Gastroesophageal sphincter (tissue), 4 donors: ENCODE data around the gene CALY. TPM values are rescaled to one million over a fixed set of nuclear protein-coding genes. Genes with fewer than 3 reads are reported as not detected.
A peak's percentile ranks its signal among the peaks of the same experiment; 100 is the strongest.

Experiments used
- ATAC-seq: fragments of 150-250 bp; one replicate; pipeline ENCODE4 v1.9.1; 2016; ENCODE audit warnings: mild to moderate bottlenecking, moderate library complexity
- H3K27ac ChIP-seq, 4 donors: fragments of 200-600 bp; sonication (generic) in 3 of 4; 1 replicate in 3 of 4; 2 replicates in 1 of 4; pipeline ENCODE4 v1.5.1; 2016 to 2019
- H3K27me3 ChIP-seq: fragments of 200-600 bp; sonication (generic); one replicate; pipeline ENCODE4 v1.5.1; 2019
- H3K36me3 ChIP-seq, 2 donors: fragments of 200-600 bp; sonication (generic); one replicate each; pipeline ENCODE4 v1.5.1; 2019; ENCODE audit warnings: control low read depth in 1 of 2
- H3K4me1 ChIP-seq, 3 donors: fragments of 200-600 bp; sonication (generic); 1 replicate in 2 of 3; 2 replicates in 1 of 3; pipeline ENCODE4 v1.5.1; 2016 to 2019; ENCODE audit warnings: control low read depth in 2 of 3
- H3K4me3 ChIP-seq, 2 donors: fragments of 200-600 bp; sonication (generic); one replicate each; pipeline ENCODE4 v1.5.1; 2019; ENCODE audit warnings: mild to moderate bottlenecking in 1 of 2, moderate library complexity in 1 of 2
- H3K9me3 ChIP-seq, 3 donors: fragments of 200-600 bp; sonication (generic); one replicate each; pipeline ENCODE4 v1.5.1; 2017 to 2019; ENCODE audit warnings: control low read depth in 2 of 3
- CTCF ChIP-seq, 4 experiments: fragments of 200-600 bp in 2 of 4; fragments of 450-650 bp in 2 of 4; sonication (generic) in 1 of 4; IDR thresholded peaks; one replicate each; pipeline ENCODE4 v1.5.1; 2017 to 2019; ENCODE audit warnings: antibody characterized with exemption in 4 of 4, mild to moderate bottlenecking in 2 of 4, moderate library complexity in 2 of 4
- EP300 ChIP-seq: sonication (generic); formaldehyde crosslinking; IDR thresholded peaks from one replicate; pipeline ENCODE4 v1.6.1; 2017; ENCODE audit warnings: antibody characterized with exemption, mild to moderate bottlenecking
- POLR2A ChIP-seq, 2 donors: fragments of 450-650 bp; IDR thresholded peaks; one replicate each; pipeline ENCODE4 v1.6.1; 2017; ENCODE audit warnings: antibody characterized with exemption in 2 of 2, mild to moderate bottlenecking in 2 of 2, moderate library complexity in 1 of 2
- POLR2AphosphoS5 ChIP-seq: sonication (generic); formaldehyde crosslinking; IDR thresholded peaks from one replicate; pipeline ENCODE4 v1.6.1; 2017; ENCODE audit warnings: antibody characterized with exemption
- WGBS, 2 donors: methylation state at CpG; one replicate each; pipeline ENCODE4 v1.1.5; 2018; ENCODE audit warnings: low coverage in 1 of 2; 5-methylcytosine and 5-hydroxymethylcytosine counted together
- total RNA-seq, 4 donors: library from RNA; depleted of rRNA; stranded (reverse); fragments of >200 nt; gene quantifications; one replicate each; pipeline ENCODE4 v1.1.0, GENCODE V29; 2016

CALY gene
- total RNA-seq, 4 donors from 2014 or later, result 0.47 to 1.5 (median 1.5) TPM; not detected in 1

GRCh38 chr10:133318494-133319127 is 18.1 kb downstream of the CALY start:
- Histone ChIP-seq H3K4me1 (peaks cover 0 to 12% (median 3%) of the 10 kb centered on the region in 3 donors), H3K27ac (no peak overlapping the region), H3K4me3 (peak overlapping the region in 1 of 2 donors; percentile 40), H3K27me3 (peaks cover 31% of the 10 kb centered on the region), H3K9me3 (no peaks in the 10 kb centered on the region), H3K36me3 (no peaks in the 10 kb centered on the region)
- ATAC-seq, result peak; percentile 84
- 20 to 87% methylated on average over 5 to 20 of the region's 51 CpGs for WGBS, 2 donors
- TF ChIP-seq CTCF (IDR thresholded peaks at IDR 0.05), result peak in 3 of 4 experiments; percentile 53 to 77 (median 54)
- no peak for TF ChIP-seq POLR2AphosphoS5
- TF ChIP-seq POLR2A (IDR thresholded peaks at IDR 0.05), result no peak

GRCh38 chr10:133316732-133317131 is 20.0 kb downstream of the CALY start:
- H3K4me3 ChIP-seq, result no peak overlapping the region
- ATAC-seq, result no peak
- WGBS, 2 donors, result 100% methylated on average over 2 of the region's 7 CpGs; no CpG with 5 or more reads in 1 of the 2 donors

GRCh38 chr10:133316266-133316665 is 20.4 kb downstream of the CALY start:
- no peak for ATAC-seq
- Histone ChIP-seq H3K27me3 (peaks cover 29% of the 10 kb centered on the region), H3K4me3 (no peak overlapping the region), H3K9me3 (no peaks in the 10 kb centered on the region), H3K36me3 (peaks cover 0 to 22% of the 10 kb centered on the region in 2 donors), H3K4me1 (peaks cover 0 to 12% (median 3%) of the 10 kb centered on the region in 3 donors), H3K27ac (no peak overlapping the region)
- no CpG with 5 or more reads among the region's 9 CpGs for WGBS, 2 donors
- TF ChIP-seq POLR2A (IDR thresholded peaks at IDR 0.05), result no peak

More at GRCh38 chr10:133316732-133317131, 20.0 kb downstream of the CALY start:
- TF ChIP-seq CTCF (IDR thresholded peaks at IDR 0.05) (no peak), POLR2AphosphoS5 (no peak), POLR2A (IDR thresholded peaks at IDR 0.05) (no peak), EP300 (no peak)
- Histone ChIP-seq H3K27ac (no peak overlapping the region), H3K27me3 (peaks cover 31% of the 10 kb centered on the region), H3K9me3 (no peaks in the 10 kb centered on the region), H3K36me3 (peaks cover 0 to 18% of the 10 kb centered on the region in 2 donors), H3K4me1 (peaks cover 0 to 12% (median 3%) of the 10 kb centered on the region in 3 donors)

- whole genome bisulfite sequencing, 2 donors, result 73% methylated on average over 5 of the region's 5 CpGs; no CpG with 5 or more reads in 1 of the 2 donors
- no peak for TF ChIP-seq POLR2AphosphoS5
- TF ChIP-seq CTCF (IDR thresholded peaks at IDR 0.05), result no peak
- TF ChIP-seq POLR2A (IDR thresholded peaks at IDR 0.05), result no peak
- TF ChIP-seq EP300, result no peak
- Histone ChIP-seq H3K4me1 (peaks cover 0 to 12% (median 3%) of the 10 kb centered on the region in 3 donors), H3K27me3 (peaks cover 25% of the 10 kb centered on the region), H3K27ac (no peak overlapping the region), H3K36me3 (peaks cover 0 to 27% of the 10 kb centered on the region in 2 donors), H3K9me3 (no peaks in the 10 kb centered on the region), H3K4me3 (no peak overlapping the region)
- no peak for ATAC-seq
Measured at GRCh38 chr10:133315847-133316246, 20.8 kb downstream of the CALY start.

GRCh38 chr10:133314911-133315310 is 21.8 kb downstream of the CALY start:
- Histone ChIP-seq H3K4me3 (no peak overlapping the region), H3K4me1 (peaks cover 0 to 13% (median 3%) of the 10 kb centered on the region in 3 donors), H3K27ac (no peak overlapping the region), H3K36me3 (peaks cover 0 to 36% of the 10 kb centered on the region in 2 donors), H3K9me3 (no peaks in the 10 kb centered on the region), H3K27me3 (peaks cover 16% of the 10 kb centered on the region)
- no peak for ATAC-seq
- 70 to 76% methylated on average over 4 to 12 of the region's 12 CpGs for WGBS, 2 donors
- TF ChIP-seq POLR2AphosphoS5 (no peak), CTCF (IDR thresholded peaks at IDR 0.05) (no peak), POLR2A (IDR thresholded peaks at IDR 0.05) (no peak), EP300 (no peak)
